ENCODE results near the gene TEX30.
A peak's percentile ranks its signal among the peaks of the same experiment; 100 is the strongest.

Gene TEX30

GRCh38 chr13:102779436-102780159 lies 6.0 kb upstream of the TEX30 start:
- H3K36me3 ChIP-seq (ENCODE audit: insufficient read depth, low read length) = 0 out of 2 replicates have a peak, but pooled peaks cover 4% of the 10 kb centered on the region
- H3K9me3 ChIP-seq (ENCODE audit: insufficient read depth, low read depth, low read length) = peaks cover 7% of the 10 kb centered on the region; the same call in 1 of the 2 replicates
- no peak overlapping the region for H3K9ac ChIP-seq (ENCODE audit: low read depth, low read length)
- 0 out of 2 replicates have a peak, but pooled peaks cover 6% of the 10 kb centered on the region for H3K4me1 ChIP-seq (ENCODE audit: insufficient read depth, low read length)
- H3K27ac ChIP-seq (ENCODE audit: low read depth, low read length) = no peak overlapping the region
- H3K27me3 ChIP-seq (ENCODE audit: insufficient read depth, low read length) = peaks cover under 1% of the 10 kb centered on the region; the same call in 1 of the 2 replicates
- no peak overlapping the region for H3K4me3 ChIP-seq (ENCODE audit: low read length)
- WGBS = 92% methylated on average over 5 of the region's 5 CpGs

GRCh38 chr13:102777736-102778135 lies 4.2 kb upstream of the TEX30 start:
- H3K4me1 ChIP-seq (ENCODE audit: insufficient read depth, low read length) = no peaks in the 10 kb centered on the region
- H3K9ac ChIP-seq (ENCODE audit: low read depth, low read length) = no peak overlapping the region
- WGBS = 87% methylated on average over 3 of the region's 3 CpGs
- H3K36me3 ChIP-seq (ENCODE audit: insufficient read depth, low read length) = 0 out of 2 replicates have a peak, but pooled peaks cover 2% of the 10 kb centered on the region
- no peak overlapping the region for H3K4me3 ChIP-seq (ENCODE audit: low read length)
- peaks cover 7% of the 10 kb centered on the region; the same call in 1 of the 2 replicates for H3K9me3 ChIP-seq (ENCODE audit: insufficient read depth, low read depth, low read length)
- H3K27me3 ChIP-seq (ENCODE audit: insufficient read depth, low read length) = peaks cover 14% of the 10 kb centered on the region
- H3K27ac ChIP-seq (ENCODE audit: low read depth, low read length) = no peak overlapping the region

- no peaks in the 10 kb centered on the region for H3K4me1 ChIP-seq (ENCODE audit: insufficient read depth, low read length)
- 96% methylated on average over 2 of the region's 2 CpGs for WGBS
- peaks cover 21% of the 10 kb centered on the region for H3K27me3 ChIP-seq (ENCODE audit: insufficient read depth, low read length)
- H3K9ac ChIP-seq (ENCODE audit: low read depth, low read length) = no peak overlapping the region
- no peak overlapping the region for H3K27ac ChIP-seq (ENCODE audit: low read depth, low read length)
- H3K36me3 ChIP-seq (ENCODE audit: insufficient read depth, low read length) = no peaks in the 10 kb centered on the region
- H3K4me3 ChIP-seq (ENCODE audit: low read length) = no peak overlapping the region
- H3K9me3 ChIP-seq (ENCODE audit: insufficient read depth, low read depth, low read length) = peaks cover 2% of the 10 kb centered on the region; the same call in 1 of the 2 replicates
Measured at GRCh38 chr13:102776271-102776670, 2.7 kb upstream of the TEX30 start.

- no peak overlapping the region for H3K9ac ChIP-seq (ENCODE audit: low read depth, low read length)
- H3K36me3 ChIP-seq (ENCODE audit: insufficient read depth, low read length) = no peaks in the 10 kb centered on the region
- no peaks in the 10 kb centered on the region for H3K4me1 ChIP-seq (ENCODE audit: insufficient read depth, low read length)
- no peak overlapping the region for H3K4me3 ChIP-seq (ENCODE audit: low read length)
- peaks cover 21% of the 10 kb centered on the region for H3K27me3 ChIP-seq (ENCODE audit: insufficient read depth, low read length)
- no peak overlapping the region for H3K27ac ChIP-seq (ENCODE audit: low read depth, low read length)
- 97% methylated on average over 14 of the region's 14 CpGs for WGBS
- no peaks in the 10 kb centered on the region for H3K9me3 ChIP-seq (ENCODE audit: insufficient read depth, low read depth, low read length)
Measured at GRCh38 chr13:102774591-102775520, 1.3 kb upstream of the TEX30 start.

GRCh38 chr13:102774214-102774568 lies 605 bp upstream of the TEX30 start:
- Histone ChIP-seq H3K27ac (ENCODE audit: low read depth, low read length) (no peak overlapping the region), H3K27me3 (ENCODE audit: insufficient read depth, low read length) (peaks cover 21% of the 10 kb centered on the region), H3K9ac (ENCODE audit: low read depth, low read length) (peak overlapping the region; percentile 0; the same call in 1 of the 2 replicates), H3K4me1 (ENCODE audit: insufficient read depth, low read length) (no peaks in the 10 kb centered on the region), H3K4me3 (ENCODE audit: low read length) (peak overlapping the region; percentile 82), H3K9me3 (ENCODE audit: insufficient read depth, low read depth, low read length) (no peaks in the 10 kb centered on the region), H3K36me3 (ENCODE audit: insufficient read depth, low read length) (no peaks in the 10 kb centered on the region)
- 95% methylated on average over 27 of the region's 27 CpGs for WGBS

GRCh38 chr13:102772042-102772425 lies 1.6 kb downstream of the TEX30 start:
- Histone ChIP-seq H3K4me1 (ENCODE audit: insufficient read depth, low read length) (no peaks in the 10 kb centered on the region), H3K4me3 (ENCODE audit: low read length) (no peak overlapping the region), H3K36me3 (ENCODE audit: insufficient read depth, low read length) (peaks cover 6% of the 10 kb centered on the region; the same call in 1 of the 2 replicates), H3K9ac (ENCODE audit: low read depth, low read length) (no peak overlapping the region), H3K9me3 (ENCODE audit: insufficient read depth, low read depth, low read length) (no peaks in the 10 kb centered on the region), H3K27me3 (ENCODE audit: insufficient read depth, low read length) (peaks cover 21% of the 10 kb centered on the region), H3K27ac (ENCODE audit: low read depth, low read length) (no peak overlapping the region)
- 96% methylated on average over 16 of the region's 16 CpGs for WGBS

- Histone ChIP-seq H3K27me3 (ENCODE audit: insufficient read depth, low read length) (peaks cover 21% of the 10 kb centered on the region), H3K4me3 (ENCODE audit: low read length) (no peak overlapping the region), H3K4me1 (ENCODE audit: insufficient read depth, low read length) (no peaks in the 10 kb centered on the region), H3K9ac (ENCODE audit: low read depth, low read length) (no peak overlapping the region), H3K27ac (ENCODE audit: low read depth, low read length) (no peak overlapping the region), H3K9me3 (ENCODE audit: insufficient read depth, low read depth, low read length) (no peaks in the 10 kb centered on the region), H3K36me3 (ENCODE audit: insufficient read depth, low read length) (peaks cover 11% of the 10 kb centered on the region; the same call in 1 of the 2 replicates)
- WGBS = 92% methylated on average over 6 of the region's 6 CpGs
Measured at GRCh38 chr13:102771298-102772041, 2.1 kb downstream of the TEX30 start.

- Histone ChIP-seq H3K9me3 (ENCODE audit: insufficient read depth, low read depth, low read length) (no peaks in the 10 kb centered on the region), H3K4me3 (ENCODE audit: low read length) (no peak overlapping the region), H3K27ac (ENCODE audit: low read depth, low read length) (no peak overlapping the region), H3K36me3 (ENCODE audit: insufficient read depth, low read length) (peaks cover 22% of the 10 kb centered on the region), H3K9ac (ENCODE audit: low read depth, low read length) (no peak overlapping the region), H3K4me1 (ENCODE audit: insufficient read depth, low read length) (no peaks in the 10 kb centered on the region), H3K27me3 (ENCODE audit: insufficient read depth, low read length) (peaks cover 21% of the 10 kb centered on the region)
- WGBS = 93% methylated on average over 2 of the region's 2 CpGs
Measured at GRCh38 chr13:102770435-102770834, 3.2 kb downstream of the TEX30 start.

GRCh38 chr13:102769679-102770078 lies 3.9 kb downstream of the TEX30 start:
- H3K9me3 ChIP-seq (ENCODE audit: insufficient read depth, low read depth, low read length) = no peaks in the 10 kb centered on the region
- no peak overlapping the region for H3K4me3 ChIP-seq (ENCODE audit: low read length)
- H3K27ac ChIP-seq (ENCODE audit: low read depth, low read length) = no peak overlapping the region
- H3K9ac ChIP-seq (ENCODE audit: low read depth, low read length) = no peak overlapping the region
- peaks cover 21% of the 10 kb centered on the region for H3K27me3 ChIP-seq (ENCODE audit: insufficient read depth, low read length)
- peaks cover 22% of the 10 kb centered on the region for H3K36me3 ChIP-seq (ENCODE audit: insufficient read depth, low read length)
- 84% methylated on average over 3 of the region's 4 CpGs for WGBS
- no peaks in the 10 kb centered on the region for H3K4me1 ChIP-seq (ENCODE audit: insufficient read depth, low read length)

- H3K36me3 ChIP-seq (ENCODE audit: insufficient read depth, low read length) = peaks cover 22% of the 10 kb centered on the region
- peaks cover 13% of the 10 kb centered on the region for H3K27me3 ChIP-seq (ENCODE audit: insufficient read depth, low read length)
- H3K9ac ChIP-seq (ENCODE audit: low read depth, low read length) = no peak overlapping the region
- no peaks in the 10 kb centered on the region for H3K4me1 ChIP-seq (ENCODE audit: insufficient read depth, low read length)
- WGBS = 96% methylated on average over 2 of the region's 2 CpGs
- no peaks in the 10 kb centered on the region for H3K9me3 ChIP-seq (ENCODE audit: insufficient read depth, low read depth, low read length)
- no peak overlapping the region for H3K27ac ChIP-seq (ENCODE audit: low read depth, low read length)
- H3K4me3 ChIP-seq (ENCODE audit: low read length) = no peak overlapping the region
Measured at GRCh38 chr13:102768909-102769308, 4.7 kb downstream of the TEX30 start.

Measured in HUES64 (cell line).